Gastrocnemius medialis (tissue), 4 donors: ENCODE data around the gene TOMM7. TPM values are rescaled to one million over a fixed set of nuclear protein-coding genes. Genes with fewer than 3 reads are reported as not detected.
"Not testable (repeated sequence)": the region's sequence is repeated elsewhere in the genome, so short reads cannot be mapped to it uniquely, and the experiment has no call there.

Experiments used
- ATAC-seq, 2 donors: fragments of 150-250 bp; one replicate each; pipeline ENCODE4 v1.9.1; 2016
- DNase-seq, 2 donors: peaks; one replicate each; pipeline ENCODE4 v3.0.0-alpha.2; 2019
- H3K27ac ChIP-seq, 4 donors: fragments of 200-600 bp; sonication (generic); 1 replicate in 1 of 4; 2 replicates in 3 of 4; pipeline ENCODE4 v1.5.1; 2016 to 2018; ENCODE audit warnings: mild to moderate bottlenecking in 2 of 4, moderate library complexity in 1 of 4
- H3K27me3 ChIP-seq, 3 donors: fragments of 200-600 bp; sonication (generic) in 2 of 3; 1 replicate in 1 of 3; 2 replicates in 2 of 3; pipeline versions ENCODE4 v1.5.1 to v1.6.0; 2016 to 2019; ENCODE audit warnings: mild to moderate bottlenecking in 1 of 3, moderate library complexity in 1 of 3
- H3K36me3 ChIP-seq, 2 donors: fragments of 200-600 bp; sonication (generic) in 1 of 2; one replicate each; pipeline ENCODE4 v1.5.1; 2017 to 2018
- H3K4me1 ChIP-seq, 2 donors: fragments of 200-600 bp; sonication (generic) in 1 of 2; one replicate each; pipeline ENCODE4 v1.5.1; 2016 to 2017; ENCODE audit warnings: mild to moderate bottlenecking in 2 of 2
- H3K4me3 ChIP-seq, 4 donors: fragments of 200-600 bp; sonication (generic) in 3 of 4; 1 replicate in 1 of 4; 2 replicates in 3 of 4; pipeline ENCODE4 v1.5.1; 2016 to 2019; ENCODE audit warnings: mild to moderate bottlenecking in 2 of 4
- H3K9me3 ChIP-seq, 3 donors: fragments of 200-600 bp; sonication (generic) in 2 of 3; 1 replicate in 1 of 3; 2 replicates in 2 of 3; pipeline ENCODE4 v1.5.1; 2016 to 2019
- POLR2A ChIP-seq, 2 donors: fragments of 450-650 bp; IDR thresholded peaks; one replicate each; pipeline ENCODE4 v1.6.1; 2017; ENCODE audit warnings: antibody characterized with exemption in 2 of 2, mild to moderate bottlenecking in 2 of 2, moderate library complexity in 2 of 2
- in situ Hi-C, 4 donors: fragments of 200-750 bp; cut with MboI; loops; one replicate each; pipeline versions ENCODE4 v1.15.0 to v1.8.0; 2017; ENCODE audit warnings: low sequenced_read_pairs in 4 of 4
- intact Hi-C: fragments of 100-400 bp; cut with DNase I; formaldehyde crosslinking; loops from one replicate; pipeline ENCODE4 v1.15.1; 2023; ENCODE audit warnings: low total_unique reads
- total RNA-seq, 4 donors: library from RNA; depleted of rRNA; stranded (reverse); fragments of >200 nt; gene quantifications; one replicate each; pipeline versions ENCODE4 v1.1.0 to v1.2.3, GENCODE V29; 2016
- TF ChIP-seq, protein P1 (sequence below), 5 experiments: fragments of 450-650 bp in 3 of 5; fragments of 200-600 bp in 2 of 5; sonication (generic) in 2 of 5; IDR thresholded peaks in 4 of 5; conservative IDR thresholded peaks in 1 of 5; 1 replicate in 4 of 5; 2 replicates in 1 of 5; pipeline ENCODE4 v1.5.1; 2016 to 2019; ENCODE audit warnings: antibody characterized with exemption in 5 of 5, mild to moderate bottlenecking in 3 of 5, moderate library complexity in 3 of 5

TOMM7 gene
- total RNA-seq, 4 donors from 2014 or later = 124 to 235 (median 218) TPM

DNA sequence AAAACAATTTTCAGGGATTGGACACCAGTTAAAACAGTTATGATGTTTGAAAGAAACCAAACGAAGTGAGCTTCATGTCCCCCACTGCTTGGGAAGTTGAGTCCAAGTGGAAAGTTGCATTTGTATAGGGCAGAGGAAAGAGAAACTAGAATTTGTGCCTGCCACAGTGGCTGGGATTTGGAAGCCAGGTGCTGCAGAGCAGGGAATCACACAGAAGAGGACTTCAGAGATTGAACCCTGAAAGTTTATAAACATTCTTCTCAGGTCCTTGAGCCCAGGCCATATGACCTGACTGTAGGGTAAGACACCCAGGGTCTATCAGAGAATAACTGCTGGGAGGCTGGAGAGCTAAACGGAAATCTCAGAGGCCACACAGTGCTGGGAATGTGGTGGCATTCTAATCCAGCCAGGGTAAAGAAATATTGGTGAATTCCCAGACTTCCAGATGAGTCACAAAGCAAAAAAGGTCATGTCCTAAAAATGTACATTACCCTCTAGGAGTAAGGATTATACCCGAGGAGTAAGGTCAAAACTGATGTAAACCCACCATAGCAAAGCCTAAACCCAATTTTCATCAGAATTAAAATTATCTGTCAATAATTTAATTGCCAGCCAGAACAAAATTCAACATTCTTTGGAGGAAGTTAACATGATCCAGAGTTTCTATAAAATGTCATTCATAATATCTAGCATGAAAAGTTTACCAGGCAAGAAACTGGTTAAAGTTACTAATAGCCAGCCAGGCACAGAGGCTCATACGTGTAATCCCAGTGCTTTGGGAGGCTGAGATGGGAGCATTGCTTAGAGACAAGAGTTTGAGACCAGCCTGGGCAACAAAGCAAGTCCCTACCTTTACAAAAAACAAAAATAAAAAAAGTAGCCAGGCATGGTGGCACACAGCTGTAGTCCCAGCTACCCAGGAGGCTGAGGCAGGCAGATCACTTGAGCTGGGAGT lies 31.2 kb downstream of the TOMM7 start:
- Histone ChIP-seq H3K27ac (no peak overlapping the region), H3K4me3 (no peak overlapping the region), H3K27me3 (no peaks in the 10 kb centered on the region), H3K4me1 (peaks cover 0 to 8% of the 10 kb centered on the region in 2 donors), H3K9me3 (no peaks in the 10 kb centered on the region), H3K36me3 (no peaks in the 10 kb centered on the region)
- TF ChIP-seq, protein P1, sequence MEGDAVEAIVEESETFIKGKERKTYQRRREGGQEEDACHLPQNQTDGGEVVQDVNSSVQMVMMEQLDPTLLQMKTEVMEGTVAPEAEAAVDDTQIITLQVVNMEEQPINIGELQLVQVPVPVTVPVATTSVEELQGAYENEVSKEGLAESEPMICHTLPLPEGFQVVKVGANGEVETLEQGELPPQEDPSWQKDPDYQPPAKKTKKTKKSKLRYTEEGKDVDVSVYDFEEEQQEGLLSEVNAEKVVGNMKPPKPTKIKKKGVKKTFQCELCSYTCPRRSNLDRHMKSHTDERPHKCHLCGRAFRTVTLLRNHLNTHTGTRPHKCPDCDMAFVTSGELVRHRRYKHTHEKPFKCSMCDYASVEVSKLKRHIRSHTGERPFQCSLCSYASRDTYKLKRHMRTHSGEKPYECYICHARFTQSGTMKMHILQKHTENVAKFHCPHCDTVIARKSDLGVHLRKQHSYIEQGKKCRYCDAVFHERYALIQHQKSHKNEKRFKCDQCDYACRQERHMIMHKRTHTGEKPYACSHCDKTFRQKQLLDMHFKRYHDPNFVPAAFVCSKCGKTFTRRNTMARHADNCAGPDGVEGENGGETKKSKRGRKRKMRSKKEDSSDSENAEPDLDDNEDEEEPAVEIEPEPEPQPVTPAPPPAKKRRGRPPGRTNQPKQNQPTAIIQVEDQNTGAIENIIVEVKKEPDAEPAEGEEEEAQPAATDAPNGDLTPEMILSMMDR (IDR thresholded peaks at IDR 0.05 in 4 of 5, conservative IDR thresholded peaks at IDR 0.05 in 1 of 5) = no peak
- TF ChIP-seq POLR2A (IDR thresholded peaks at IDR 0.05) = no peak
- intact Hi-C loops (no loop called here), in situ Hi-C loops (no loop called here)
- DNase-seq = no peak
- ATAC-seq = peak in 1 of 2 donors; percentile 45

DNA sequence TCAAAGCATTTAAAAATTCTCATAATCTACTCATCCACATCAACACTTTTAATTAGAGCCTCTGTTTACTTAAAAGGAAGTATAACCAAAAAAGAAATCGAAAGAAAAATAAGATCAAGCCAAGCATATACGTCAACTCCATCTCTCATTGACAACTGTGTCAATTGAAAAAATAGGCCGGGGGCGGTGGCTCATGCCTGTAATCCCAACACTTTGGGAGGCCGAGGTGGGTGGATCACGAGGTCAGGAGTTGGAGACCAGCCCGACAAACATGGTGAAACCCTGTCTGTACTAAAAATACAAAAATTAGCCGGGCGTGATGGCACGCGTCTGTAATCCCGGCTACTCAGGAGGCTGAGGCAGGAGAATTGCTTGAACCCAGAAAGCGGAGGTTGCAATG lies 32.0 kb downstream of the TOMM7 start:
- H3K36me3 ChIP-seq, H3K4me3 ChIP-seq, intact Hi-C loops, ATAC-seq, H3K27me3 ChIP-seq, H3K4me1 ChIP-seq, H3K9me3 ChIP-seq, in situ Hi-C loops, H3K27ac ChIP-seq, DNase-seq: not testable (repeated sequence)

DNA sequence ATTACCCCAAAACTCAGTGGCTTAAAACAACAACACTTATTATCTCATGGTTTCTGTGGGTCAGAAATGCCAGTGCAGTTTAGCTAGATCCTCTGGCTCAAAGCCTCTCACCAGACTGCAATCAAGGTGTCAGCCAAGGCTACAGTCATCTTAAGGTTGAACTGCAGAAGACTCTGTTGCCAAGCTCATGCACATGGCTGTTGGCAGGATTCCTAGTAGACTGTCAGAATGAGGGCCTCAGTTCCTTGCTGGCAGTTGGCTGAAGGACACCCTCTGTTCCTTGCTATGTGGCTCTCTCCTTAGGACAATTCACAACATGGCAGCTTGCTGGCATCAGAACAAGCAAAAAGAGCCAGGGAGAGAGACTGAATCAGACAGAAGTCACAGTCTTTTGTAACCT lies 34.7 kb downstream of the TOMM7 start:
- intact Hi-C loops = no loop called here
- no peak for TF ChIP-seq POLR2A (IDR thresholded peaks at IDR 0.05)
- TF ChIP-seq, protein P1 (IDR thresholded peaks at IDR 0.05 in 4 of 5, conservative IDR thresholded peaks at IDR 0.05 in 1 of 5) = no peak
- in situ Hi-C loops = no loop called here
- Histone ChIP-seq H3K4me1 (no peaks in the 10 kb centered on the region), H3K27ac (no peak overlapping the region), H3K4me3 (no peak overlapping the region), H3K36me3 (no peaks in the 10 kb centered on the region), H3K9me3 (no peaks in the 10 kb centered on the region), H3K27me3 (no peaks in the 10 kb centered on the region)
- ATAC-seq (peak in 1 of 2 donors; percentile 30), DNase-seq (no peak)

DNA sequence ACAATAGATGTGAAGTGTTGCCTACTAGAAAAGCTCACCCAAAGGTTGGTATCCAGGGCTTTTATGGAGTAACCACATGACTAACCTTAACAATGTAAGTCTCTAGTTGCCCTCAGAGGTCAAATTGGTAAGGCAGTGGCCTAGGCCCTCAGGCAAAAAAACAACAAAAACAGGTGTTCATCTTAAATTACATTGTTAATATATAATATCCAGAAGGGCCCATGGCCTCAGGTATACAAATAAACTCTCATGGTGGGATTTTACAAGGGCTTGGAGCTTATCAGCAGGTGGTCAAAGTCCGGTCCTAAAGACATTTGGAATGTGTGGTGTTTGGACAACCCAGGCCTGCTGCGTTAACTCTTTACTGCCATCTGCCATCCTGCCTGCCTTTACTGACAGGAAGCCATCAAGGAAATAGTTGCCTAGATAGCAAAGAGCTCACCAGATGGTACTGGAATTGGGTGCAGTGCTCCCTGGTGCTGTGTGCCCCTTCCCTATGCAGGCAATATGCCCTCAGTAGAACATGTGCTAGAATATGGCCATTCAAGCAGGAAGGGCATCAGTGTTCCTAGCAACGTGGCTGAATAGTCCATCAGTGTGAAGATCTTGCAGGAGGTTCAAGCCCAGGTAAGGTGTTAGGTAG lies 36.2 kb downstream of the TOMM7 start:
- Histone ChIP-seq H3K36me3 (no peaks in the 10 kb centered on the region), H3K9me3 (no peaks in the 10 kb centered on the region), H3K27me3 (no peaks in the 10 kb centered on the region), H3K4me3 (no peak overlapping the region), H3K4me1 (peaks cover 0 to under 1% of the 10 kb centered on the region in 2 donors), H3K27ac (no peak overlapping the region)
- DNase-seq = no peak
- TF ChIP-seq POLR2A (IDR thresholded peaks at IDR 0.05) = no peak
- TF ChIP-seq, protein P1 (IDR thresholded peaks at IDR 0.05 in 4 of 5, conservative IDR thresholded peaks at IDR 0.05 in 1 of 5) = no peak
- intact Hi-C loops (no loop called here), in situ Hi-C loops (no loop called here)
- ATAC-seq = no peak

DNA sequence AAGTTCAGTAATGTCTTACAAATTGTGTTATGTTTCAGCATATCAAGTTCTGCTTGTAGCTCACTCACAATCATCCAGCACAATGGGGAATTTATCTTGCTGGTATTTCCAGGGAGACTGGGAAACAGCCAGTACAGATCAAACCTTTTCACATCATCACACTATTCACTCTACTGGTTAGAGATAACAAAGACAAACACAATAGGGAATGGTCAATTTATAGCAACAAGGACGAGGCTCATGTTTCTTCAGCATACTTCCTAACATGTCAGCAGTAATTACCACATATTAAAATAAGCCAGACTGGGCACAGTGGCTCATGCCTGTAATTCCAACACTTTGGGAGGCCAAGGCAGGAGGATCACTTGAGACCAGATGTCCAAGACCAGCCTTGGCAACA lies 38.3 kb downstream of the TOMM7 start:
- ATAC-seq (no peak), DNase-seq (no peak)
- H3K4me3 ChIP-seq = no peak overlapping the region
- no peaks in the 10 kb centered on the region for H3K27me3 ChIP-seq
- H3K36me3 ChIP-seq = no peaks in the 10 kb centered on the region
- TF ChIP-seq, protein P1 (IDR thresholded peaks at IDR 0.05 in 4 of 5, conservative IDR thresholded peaks at IDR 0.05 in 1 of 5) = no peak
- no peak for TF ChIP-seq POLR2A (IDR thresholded peaks at IDR 0.05)
- H3K4me1 ChIP-seq = peaks cover 0 to 9% of the 10 kb centered on the region in 2 donors
- no peaks in the 10 kb centered on the region for H3K9me3 ChIP-seq
- in situ Hi-C loops (no loop called here), intact Hi-C loops (loop anchor here (5.0 kb wide), 1 partner anchor 227 kb away; no protein-coding TSS in a partner anchor)
- no peak overlapping the region for H3K27ac ChIP-seq
